SK-MEL-5 (cell line): ENCODE measurements around the gene NUP155. TPM values are rescaled to one million over a fixed set of nuclear protein-coding genes. Genes with fewer than 3 reads are reported as not detected.

ENCODE experiments used
- small RNA-seq, 2 experiments: library from RNA; depleted of rRNA; stranded (forward); fragments of <200 nt; gene quantifications; one replicate each; pipeline ENCODE3, GENCODE V24; 2014
- total RNA-seq: library from RNA; depleted of rRNA; stranded (reverse); fragments of >200 nt; shearing (Covaris generic); gene quantifications from 2 replicates; pipeline ENCODE4 v1.2.3, GENCODE V29; 2014; rRNA removed

NUP155 gene
- total RNA-seq, 1 experiment from 2014 or later, result 96.5 TPM

Small RNA genes within 50 kb of the gene (small RNA-seq; reads per million reads assigned to genes)
- gene RNU7-75P, result 0 reads per million in 2 experiments

Other genes with a start within 250 kb of the NUP155 start
- gene CPLANE1, start 121.7 kb downstream of the NUP155 start, total RNA-seq, result 17.3 and 23.0 TPM in 2 replicates
- 42.5 and 45.6 TPM in 2 replicates for gene WDR70, start 8.2 kb upstream of the NUP155 start, total RNA-seq